ENCODE results near the gene LRP1.

The LRP1 gene

DNA sequence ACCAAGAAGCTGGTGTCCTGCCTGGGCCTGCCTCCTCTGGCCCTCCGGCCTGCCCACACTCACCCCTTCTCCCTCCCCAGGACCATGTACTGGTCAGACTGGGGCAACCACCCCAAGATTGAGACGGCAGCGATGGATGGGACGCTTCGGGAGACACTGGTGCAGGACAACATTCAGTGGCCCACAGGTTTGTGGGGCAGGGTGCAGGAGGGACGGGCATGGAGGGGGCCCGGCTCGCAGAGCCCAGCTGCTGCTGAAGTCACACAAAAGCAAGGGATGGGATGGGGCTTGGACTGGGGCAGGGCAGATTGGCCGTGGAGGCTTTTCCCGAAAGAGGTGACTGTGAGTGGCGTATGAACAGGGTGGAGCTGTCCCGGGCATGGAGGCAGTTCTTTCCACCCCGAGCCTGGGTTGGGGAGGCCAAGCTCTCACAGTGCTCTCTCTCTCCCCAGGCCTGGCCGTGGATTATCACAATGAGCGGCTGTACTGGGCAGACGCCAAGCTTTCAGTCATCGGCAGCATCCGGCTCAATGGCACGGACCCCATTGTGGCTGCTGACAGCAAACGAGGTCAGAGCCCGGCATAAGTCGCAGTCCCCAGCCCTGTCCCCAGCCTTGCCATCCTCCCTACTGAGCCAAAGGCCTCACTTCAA lies 80.5 kb downstream of the LRP1 start:
- no peaks in the 10 kb centered on the region for H3K9me3 ChIP-seq (ENCODE audit: control insufficient read depth, low read length)
- H3K27me3 ChIP-seq (replicated peaks; ENCODE audit: control insufficient read depth, insufficient read depth, low read length, poor library complexity, severe bottlenecking) = peaks cover 4% of the 10 kb centered on the region
- H3K4me1 ChIP-seq (ENCODE audit: control insufficient read depth, insufficient read depth, low read length, poor library complexity, severe bottlenecking) = peaks cover 7% of the 10 kb centered on the region
- no peak overlapping the region for H3K4me3 ChIP-seq (ENCODE audit: insufficient read depth, low read depth, low read length, poor library complexity, severe bottlenecking)
- DNase-seq = no peak
- no peaks in the 10 kb centered on the region for H3K36me3 ChIP-seq (ENCODE audit: control insufficient read depth, insufficient read depth, low read length)
- no peak overlapping the region for H3K27ac ChIP-seq (ENCODE audit: insufficient read depth, low read length, poor library complexity, severe bottlenecking)

DNA sequence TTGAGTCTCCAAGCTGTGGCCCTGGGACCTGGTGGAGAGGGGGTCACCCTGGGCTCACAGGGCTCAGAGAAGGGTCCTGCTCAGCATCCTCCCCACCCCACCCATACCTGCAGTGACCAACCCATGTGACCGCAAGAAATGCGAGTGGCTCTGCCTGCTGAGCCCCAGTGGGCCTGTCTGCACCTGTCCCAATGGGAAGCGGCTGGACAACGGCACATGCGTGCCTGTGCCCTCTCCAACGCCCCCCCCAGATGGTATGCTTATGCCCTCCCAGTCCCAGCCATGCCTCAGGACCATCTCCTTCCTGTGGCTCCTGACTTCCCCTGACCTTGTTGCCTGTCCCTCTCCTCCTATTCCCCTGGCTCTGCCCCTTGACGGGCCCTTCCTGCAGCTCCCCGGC lies 81.6 kb downstream of the LRP1 start:
- H3K4me3 ChIP-seq (ENCODE audit: insufficient read depth, low read depth, low read length, poor library complexity, severe bottlenecking) = no peak overlapping the region
- H3K27ac ChIP-seq (ENCODE audit: insufficient read depth, low read length, poor library complexity, severe bottlenecking) = no peak overlapping the region
- H3K9me3 ChIP-seq (ENCODE audit: control insufficient read depth, low read length) = no peaks in the 10 kb centered on the region
- H3K27me3 ChIP-seq (replicated peaks; ENCODE audit: control insufficient read depth, insufficient read depth, low read length, poor library complexity, severe bottlenecking) = peaks cover 15% of the 10 kb centered on the region
- H3K36me3 ChIP-seq (ENCODE audit: control insufficient read depth, insufficient read depth, low read length) = no peaks in the 10 kb centered on the region
- DNase-seq = no peak
- H3K4me1 ChIP-seq (ENCODE audit: control insufficient read depth, insufficient read depth, low read length, poor library complexity, severe bottlenecking) = peaks cover 16% of the 10 kb centered on the region

DNA sequence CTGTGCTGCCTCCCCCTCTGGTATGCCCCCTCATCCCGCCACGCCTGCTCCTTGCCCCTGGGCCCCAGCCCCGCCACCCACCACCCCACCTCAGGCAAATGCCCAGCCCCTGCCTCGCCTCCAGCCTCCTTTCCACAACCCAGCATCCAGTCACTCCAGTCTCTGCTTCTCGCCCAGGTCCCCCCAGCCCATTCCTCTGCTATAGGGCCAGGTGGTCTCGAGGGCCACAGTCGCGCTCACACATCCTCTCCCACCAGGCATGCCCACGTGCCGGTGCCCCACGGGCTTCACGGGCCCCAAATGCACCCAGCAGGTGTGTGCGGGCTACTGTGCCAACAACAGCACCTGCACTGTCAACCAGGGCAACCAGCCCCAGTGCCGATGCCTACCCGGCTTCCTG lies 82.2 kb downstream of the LRP1 start:
- DNase-seq = no peak
- peaks cover 21% of the 10 kb centered on the region for H3K27me3 ChIP-seq (replicated peaks; ENCODE audit: control insufficient read depth, insufficient read depth, low read length, poor library complexity, severe bottlenecking)
- H3K36me3 ChIP-seq (ENCODE audit: control insufficient read depth, insufficient read depth, low read length) = no peaks in the 10 kb centered on the region
- H3K9me3 ChIP-seq (ENCODE audit: control insufficient read depth, low read length) = no peaks in the 10 kb centered on the region
- H3K4me1 ChIP-seq (ENCODE audit: control insufficient read depth, insufficient read depth, low read length, poor library complexity, severe bottlenecking) = peaks cover 21% of the 10 kb centered on the region
- no peak overlapping the region for H3K4me3 ChIP-seq (ENCODE audit: insufficient read depth, low read depth, low read length, poor library complexity, severe bottlenecking)
- H3K27ac ChIP-seq (ENCODE audit: insufficient read depth, low read length, poor library complexity, severe bottlenecking) = no peak overlapping the region

DNA sequence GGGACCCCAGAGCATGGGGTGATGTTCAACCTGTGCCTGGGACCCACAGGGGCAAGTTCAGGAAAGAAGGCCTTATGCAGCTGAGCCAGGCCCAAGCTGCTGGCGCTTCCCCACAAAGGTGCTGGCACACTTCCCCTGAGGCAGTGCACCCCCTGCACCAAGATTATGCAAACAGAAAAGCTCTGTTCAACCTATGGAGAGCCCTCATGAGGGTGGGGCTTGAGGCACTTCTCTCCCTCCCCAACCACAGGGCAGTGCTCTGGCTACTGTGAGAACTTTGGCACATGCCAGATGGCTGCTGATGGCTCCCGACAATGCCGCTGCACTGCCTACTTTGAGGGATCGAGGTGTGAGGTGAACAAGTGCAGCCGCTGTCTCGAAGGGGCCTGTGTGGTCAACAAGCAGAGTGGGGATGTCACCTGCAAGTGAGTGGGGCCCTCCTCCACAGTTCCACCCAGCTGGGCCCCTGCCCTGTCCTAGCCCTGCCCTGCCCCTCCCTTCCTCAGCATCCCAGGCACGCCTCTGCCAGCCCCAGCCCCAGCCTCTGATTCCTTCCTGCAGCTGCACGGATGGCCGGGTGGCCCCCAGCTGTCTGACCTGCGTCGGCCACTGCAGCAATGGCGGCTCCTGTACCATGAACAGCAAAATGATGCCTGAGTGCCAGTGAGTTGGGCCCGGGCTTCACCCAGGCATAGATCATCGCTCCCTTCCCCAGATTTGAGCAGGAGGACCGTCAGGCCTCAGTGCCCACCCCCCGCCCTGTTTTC lies 82.8 kb downstream of the LRP1 start:
- Histone ChIP-seq H3K27me3 (replicated peaks; ENCODE audit: control insufficient read depth, insufficient read depth, low read length, poor library complexity, severe bottlenecking) (peaks cover 27% of the 10 kb centered on the region), H3K4me1 (ENCODE audit: control insufficient read depth, insufficient read depth, low read length, poor library complexity, severe bottlenecking) (peaks cover 28% of the 10 kb centered on the region), H3K4me3 (ENCODE audit: insufficient read depth, low read depth, low read length, poor library complexity, severe bottlenecking) (no peak overlapping the region), H3K9me3 (ENCODE audit: control insufficient read depth, low read length) (no peaks in the 10 kb centered on the region), H3K27ac (ENCODE audit: insufficient read depth, low read length, poor library complexity, severe bottlenecking) (no peak overlapping the region), H3K36me3 (ENCODE audit: control insufficient read depth, insufficient read depth, low read length) (no peaks in the 10 kb centered on the region)
- no peak for DNase-seq

DNA sequence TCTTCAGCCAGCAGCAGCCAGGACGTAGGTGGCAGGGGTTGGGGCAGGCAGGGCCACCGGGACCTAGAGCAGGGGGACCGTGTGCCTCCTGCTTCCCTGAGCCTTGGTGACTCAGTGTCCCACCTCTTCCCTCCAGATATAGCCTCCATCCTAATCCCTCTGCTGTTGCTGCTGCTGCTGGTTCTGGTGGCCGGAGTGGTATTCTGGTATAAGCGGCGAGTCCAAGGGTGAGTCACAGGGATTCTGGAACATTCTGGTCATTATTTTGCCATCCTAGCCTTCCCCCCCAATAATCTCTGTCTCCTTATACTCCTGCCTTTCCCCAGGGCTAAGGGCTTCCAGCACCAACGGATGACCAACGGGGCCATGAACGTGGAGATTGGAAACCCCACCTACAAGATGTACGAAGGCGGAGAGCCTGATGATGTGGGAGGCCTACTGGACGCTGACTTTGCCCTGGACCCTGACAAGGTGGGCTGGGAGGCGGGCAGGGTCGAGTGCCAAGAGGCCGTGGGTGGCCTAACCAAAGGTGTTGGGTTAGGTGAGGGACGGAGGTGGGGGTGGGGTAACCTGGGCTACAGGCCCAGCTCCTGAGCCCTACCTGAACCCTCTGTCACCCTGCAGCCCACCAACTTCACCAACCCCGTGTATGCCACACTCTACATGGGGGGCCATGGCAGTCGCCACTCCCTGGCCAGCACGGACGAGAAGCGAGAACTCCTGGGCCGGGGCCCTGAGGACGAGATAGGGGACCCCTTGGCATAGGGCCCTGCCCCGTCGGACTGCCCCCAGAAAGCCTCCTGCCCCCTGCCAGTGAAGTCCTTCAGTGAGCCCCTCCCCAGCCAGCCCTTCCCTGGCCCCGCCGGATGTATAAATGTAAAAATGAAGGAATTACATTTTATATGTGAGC lies 83.8 kb downstream of the LRP1 start:
- no peak for DNase-seq
- no peaks in the 10 kb centered on the region for H3K36me3 ChIP-seq (ENCODE audit: control insufficient read depth, insufficient read depth, low read length)
- H3K27me3 ChIP-seq (replicated peaks; ENCODE audit: control insufficient read depth, insufficient read depth, low read length, poor library complexity, severe bottlenecking) = peaks cover 35% of the 10 kb centered on the region
- no peak overlapping the region for H3K4me3 ChIP-seq (ENCODE audit: insufficient read depth, low read depth, low read length, poor library complexity, severe bottlenecking)
- H3K9me3 ChIP-seq (ENCODE audit: control insufficient read depth, low read length) = no peaks in the 10 kb centered on the region
- H3K4me1 ChIP-seq (ENCODE audit: control insufficient read depth, insufficient read depth, low read length, poor library complexity, severe bottlenecking) = peaks cover 35% of the 10 kb centered on the region
- no peak overlapping the region for H3K27ac ChIP-seq (ENCODE audit: insufficient read depth, low read length, poor library complexity, severe bottlenecking)

DNA sequence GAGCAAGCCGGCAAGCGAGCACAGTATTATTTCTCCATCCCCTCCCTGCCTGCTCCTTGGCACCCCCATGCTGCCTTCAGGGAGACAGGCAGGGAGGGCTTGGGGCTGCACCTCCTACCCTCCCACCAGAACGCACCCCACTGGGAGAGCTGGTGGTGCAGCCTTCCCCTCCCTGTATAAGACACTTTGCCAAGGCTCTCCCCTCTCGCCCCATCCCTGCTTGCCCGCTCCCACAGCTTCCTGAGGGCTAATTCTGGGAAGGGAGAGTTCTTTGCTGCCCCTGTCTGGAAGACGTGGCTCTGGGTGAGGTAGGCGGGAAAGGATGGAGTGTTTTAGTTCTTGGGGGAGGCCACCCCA lies 84.4 kb downstream of the LRP1 start:
- Histone ChIP-seq H3K27me3 (replicated peaks; ENCODE audit: control insufficient read depth, insufficient read depth, low read length, poor library complexity, severe bottlenecking) (peaks cover 41% of the 10 kb centered on the region), H3K27ac (ENCODE audit: insufficient read depth, low read length, poor library complexity, severe bottlenecking) (no peak overlapping the region), H3K4me3 (ENCODE audit: insufficient read depth, low read depth, low read length, poor library complexity, severe bottlenecking) (no peak overlapping the region), H3K4me1 (ENCODE audit: control insufficient read depth, insufficient read depth, low read length, poor library complexity, severe bottlenecking) (peaks cover 41% of the 10 kb centered on the region), H3K9me3 (ENCODE audit: control insufficient read depth, low read length) (no peaks in the 10 kb centered on the region), H3K36me3 (ENCODE audit: control insufficient read depth, insufficient read depth, low read length) (no peaks in the 10 kb centered on the region)
- DNase-seq = no peak

DNA sequence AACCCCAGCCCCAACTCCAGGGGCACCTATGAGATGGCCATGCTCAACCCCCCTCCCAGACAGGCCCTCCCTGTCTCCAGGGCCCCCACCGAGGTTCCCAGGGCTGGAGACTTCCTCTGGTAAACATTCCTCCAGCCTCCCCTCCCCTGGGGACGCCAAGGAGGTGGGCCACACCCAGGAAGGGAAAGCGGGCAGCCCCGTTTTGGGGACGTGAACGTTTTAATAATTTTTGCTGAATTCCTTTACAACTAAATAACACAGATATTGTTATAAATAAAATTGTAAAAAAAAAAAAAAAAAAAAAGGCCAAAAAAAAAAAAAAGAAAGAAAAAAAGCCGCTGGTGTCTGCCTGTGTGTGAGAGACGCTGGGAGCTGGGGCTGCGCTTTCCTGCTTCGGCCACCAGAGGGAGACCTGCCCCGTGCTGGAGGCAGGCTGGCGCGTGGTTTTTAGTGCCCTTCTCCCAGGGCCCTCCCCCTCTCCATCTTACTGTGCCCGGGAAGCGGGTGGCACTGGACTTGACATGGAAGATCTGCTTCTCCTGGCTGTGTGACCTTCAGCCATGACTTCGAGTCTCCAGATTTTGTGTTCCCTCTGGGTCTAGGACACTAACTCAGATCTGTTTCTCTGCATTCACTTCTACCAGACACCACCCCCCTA lies 84.9 kb downstream of the LRP1 start:
- no peak overlapping the region for H3K4me3 ChIP-seq (ENCODE audit: insufficient read depth, low read depth, low read length, poor library complexity, severe bottlenecking)
- H3K27me3 ChIP-seq (replicated peaks; ENCODE audit: control insufficient read depth, insufficient read depth, low read length, poor library complexity, severe bottlenecking) = peaks cover 46% of the 10 kb centered on the region
- no peak overlapping the region for H3K27ac ChIP-seq (ENCODE audit: insufficient read depth, low read length, poor library complexity, severe bottlenecking)
- H3K4me1 ChIP-seq (ENCODE audit: control insufficient read depth, insufficient read depth, low read length, poor library complexity, severe bottlenecking) = peaks cover 41% of the 10 kb centered on the region
- DNase-seq = peak; percentile 69 to 76 (median 74)
- no peaks in the 10 kb centered on the region for H3K36me3 ChIP-seq (ENCODE audit: control insufficient read depth, insufficient read depth, low read length)
- no peaks in the 10 kb centered on the region for H3K9me3 ChIP-seq (ENCODE audit: control insufficient read depth, low read length)

DNA sequence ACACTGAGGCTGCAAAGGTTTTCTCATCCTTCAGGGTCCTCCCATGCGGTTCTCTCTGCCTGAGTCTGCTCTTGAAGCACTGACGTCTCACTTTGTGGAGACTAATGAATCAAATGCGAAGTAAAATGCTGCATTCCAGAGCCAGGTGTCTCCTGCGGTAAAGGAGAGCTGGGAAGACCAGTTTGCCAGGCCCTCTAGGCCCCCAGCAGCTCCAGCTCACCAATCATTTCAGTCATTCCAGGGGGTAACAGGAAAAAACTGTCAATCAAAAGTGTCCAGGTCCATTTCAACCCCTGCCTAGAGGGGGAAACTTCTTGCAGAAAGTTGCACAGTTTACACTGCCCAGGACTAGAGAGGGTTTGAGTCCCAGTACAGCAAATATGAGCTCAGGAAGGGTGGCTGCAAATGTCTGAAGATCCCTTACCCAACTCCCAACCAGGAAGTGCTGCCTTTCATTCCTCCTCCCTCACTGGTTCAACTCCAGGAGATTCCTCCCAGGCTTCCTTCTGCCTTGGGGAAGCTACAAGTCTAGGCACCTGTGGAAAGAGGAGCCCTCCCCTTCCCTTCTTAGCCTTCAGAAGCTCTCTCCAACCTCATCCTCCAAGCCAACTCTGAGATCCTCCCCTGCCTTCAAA lies 85.6 kb downstream of the LRP1 start:
- H3K9me3 ChIP-seq (ENCODE audit: control insufficient read depth, low read length) = no peaks in the 10 kb centered on the region
- no peak for DNase-seq
- no peak overlapping the region for H3K4me3 ChIP-seq (ENCODE audit: insufficient read depth, low read depth, low read length, poor library complexity, severe bottlenecking)
- H3K4me1 ChIP-seq (ENCODE audit: control insufficient read depth, insufficient read depth, low read length, poor library complexity, severe bottlenecking) = peaks cover 41% of the 10 kb centered on the region
- H3K27ac ChIP-seq (ENCODE audit: insufficient read depth, low read length, poor library complexity, severe bottlenecking) = no peak overlapping the region
- H3K36me3 ChIP-seq (ENCODE audit: control insufficient read depth, insufficient read depth, low read length) = no peaks in the 10 kb centered on the region
- H3K27me3 ChIP-seq (replicated peaks; ENCODE audit: control insufficient read depth, insufficient read depth, low read length, poor library complexity, severe bottlenecking) = peaks cover 53% of the 10 kb centered on the region

DNA sequence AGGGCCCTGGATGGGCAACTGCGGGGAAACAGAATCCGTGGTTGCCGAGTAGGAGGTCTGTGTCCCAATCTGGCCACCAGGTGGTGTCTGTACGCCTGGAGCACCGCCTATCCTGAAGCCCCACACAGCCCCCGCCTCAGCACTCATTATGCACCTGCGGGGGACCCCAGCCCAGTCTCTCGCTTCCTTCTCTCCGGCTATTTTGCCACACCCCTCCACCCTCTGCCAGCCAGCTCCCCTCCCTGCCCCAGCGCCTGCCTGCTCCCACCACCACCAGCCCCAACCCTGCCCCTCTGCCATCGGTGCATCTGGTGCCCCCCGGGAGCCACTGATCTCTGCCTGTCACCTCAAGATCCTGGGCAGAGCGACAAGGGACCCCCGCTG lies 86.1 kb downstream of the LRP1 start:
- DNase-seq = peak in 2 of 3 donors; percentile 29 to 54
- H3K27me3 ChIP-seq (replicated peaks; ENCODE audit: control insufficient read depth, insufficient read depth, low read length, poor library complexity, severe bottlenecking) = peaks cover 58% of the 10 kb centered on the region
- peaks cover 41% of the 10 kb centered on the region for H3K4me1 ChIP-seq (ENCODE audit: control insufficient read depth, insufficient read depth, low read length, poor library complexity, severe bottlenecking)
- H3K4me3 ChIP-seq (ENCODE audit: insufficient read depth, low read depth, low read length, poor library complexity, severe bottlenecking) = no peak overlapping the region
- H3K9me3 ChIP-seq (ENCODE audit: control insufficient read depth, low read length) = no peaks in the 10 kb centered on the region
- H3K27ac ChIP-seq (ENCODE audit: insufficient read depth, low read length, poor library complexity, severe bottlenecking) = no peak overlapping the region
- H3K36me3 ChIP-seq (ENCODE audit: control insufficient read depth, insufficient read depth, low read length) = no peaks in the 10 kb centered on the region

Data from effector memory CD4-positive, alpha-beta T cell (primary cell).